ENCODE measurements around the gene LARGE1.
"Not testable (repeated sequence)": the region's sequence is repeated elsewhere in the genome, so short reads cannot be mapped to it uniquely, and the experiment has no call there.

LARGE1 gene

GRCh38 chr22:33476716-33477115 lies 443.6 kb downstream of the LARGE1 start:
- DNase-seq (ENCODE audit: low read depth in 3 of 3), result no peak

DNA sequence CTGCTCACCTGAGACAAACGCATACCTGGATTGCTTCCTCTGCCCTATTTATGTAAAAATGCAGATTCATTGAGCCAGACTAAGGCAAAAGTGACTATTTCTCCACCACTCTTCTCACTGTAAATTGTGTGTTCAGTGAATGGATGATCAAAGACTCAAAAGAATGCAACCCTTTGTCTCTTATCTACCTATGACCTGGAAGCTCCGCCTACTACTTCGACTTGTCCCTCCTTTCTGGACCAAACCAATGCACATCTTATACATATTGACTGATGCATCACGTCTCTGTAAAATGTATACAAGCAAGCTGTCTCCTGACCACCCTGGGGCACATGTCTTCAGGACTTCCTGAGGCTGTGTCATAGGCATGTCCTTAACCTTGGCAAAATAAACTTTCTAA lies 444.1 kb downstream of the LARGE1 start:
- DNase-seq (ENCODE audit: low read depth in 3 of 3), result no peak

DNA sequence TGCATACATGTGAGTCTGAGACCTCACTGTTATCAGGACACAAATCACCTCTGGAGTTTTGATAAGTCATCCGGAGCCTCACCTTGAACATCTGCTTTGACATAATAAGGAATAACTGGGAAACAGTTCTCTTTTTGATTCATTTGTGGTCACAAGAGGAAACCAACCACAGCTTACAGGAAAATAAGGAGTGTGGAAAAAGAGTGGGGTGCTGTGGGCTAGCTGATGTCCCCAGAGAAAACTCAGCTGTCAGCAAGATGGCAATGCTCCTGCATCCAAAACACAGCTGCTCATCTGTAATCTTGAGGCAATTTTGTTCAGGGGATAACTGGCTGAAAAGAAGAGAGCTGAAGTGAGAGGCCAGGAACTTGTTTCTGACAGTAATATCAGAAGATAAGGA lies 445.7 kb downstream of the LARGE1 start:
- no peak for DNase-seq (ENCODE audit: low read depth in 3 of 3)

DNA sequence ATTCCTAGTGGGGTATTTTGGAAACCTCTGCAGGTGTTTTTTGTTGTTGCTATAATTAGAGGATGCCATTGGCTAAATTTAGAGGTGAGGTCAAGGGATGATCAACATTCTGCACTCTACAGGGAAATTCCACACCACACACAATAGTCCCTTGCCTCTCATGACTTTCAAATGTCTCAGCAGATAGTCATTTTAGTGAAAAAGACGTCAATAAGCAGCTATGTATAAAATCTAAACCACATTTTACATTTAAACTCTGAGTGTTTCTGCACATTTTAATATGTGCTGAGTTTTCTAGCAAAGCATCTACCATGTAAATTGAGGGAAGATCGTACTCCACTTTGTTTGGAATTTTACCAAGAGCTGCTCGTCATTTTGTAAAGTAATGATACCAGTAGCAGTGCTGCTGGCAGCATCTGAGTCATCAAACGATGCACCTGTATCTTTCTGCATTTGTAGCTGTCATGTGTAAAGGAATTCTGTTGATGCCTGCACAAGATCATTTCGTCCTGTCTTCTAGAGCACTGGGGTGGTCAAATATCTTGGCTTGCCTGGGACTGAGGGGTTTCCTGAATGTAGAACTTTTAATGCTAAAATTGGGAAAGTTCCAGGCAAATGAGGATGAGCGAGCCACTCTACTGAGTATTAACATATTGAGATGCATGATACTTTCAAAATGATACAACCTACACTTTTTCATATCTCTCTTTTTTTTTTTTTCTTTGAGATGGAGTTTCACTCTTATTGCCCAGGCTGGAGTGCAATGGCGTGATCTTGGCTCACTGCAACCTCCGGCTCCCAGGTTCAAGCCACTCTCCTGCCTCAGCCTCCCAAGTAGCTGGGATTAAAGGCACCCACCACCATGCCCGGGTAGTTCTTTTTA lies 447.6 kb downstream of the LARGE1 start:
- no peak for DNase-seq (ENCODE audit: low read depth in 3 of 3)

DNA sequence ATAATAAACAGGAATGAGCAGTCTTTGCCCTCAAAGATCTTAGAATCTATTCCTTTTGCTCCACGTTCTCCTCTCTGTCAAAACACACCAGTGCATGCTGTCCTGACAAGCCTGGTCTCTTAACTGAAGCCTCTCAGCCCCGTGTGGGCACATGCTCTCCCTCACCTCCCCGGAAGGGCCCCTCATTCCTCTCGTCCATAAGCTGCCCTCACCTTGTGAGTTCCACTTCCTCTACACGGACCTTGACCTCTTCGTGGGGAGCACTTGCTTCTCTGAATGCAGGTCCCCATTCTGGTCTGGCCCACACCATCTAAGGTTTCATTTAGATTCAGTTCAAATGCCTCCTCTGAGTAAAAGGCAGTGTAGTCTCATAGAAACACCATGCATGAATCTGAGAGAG lies 449.8 kb downstream of the LARGE1 start:
- DNase-seq (ENCODE audit: low read depth in 3 of 3), result no peak

DNA sequence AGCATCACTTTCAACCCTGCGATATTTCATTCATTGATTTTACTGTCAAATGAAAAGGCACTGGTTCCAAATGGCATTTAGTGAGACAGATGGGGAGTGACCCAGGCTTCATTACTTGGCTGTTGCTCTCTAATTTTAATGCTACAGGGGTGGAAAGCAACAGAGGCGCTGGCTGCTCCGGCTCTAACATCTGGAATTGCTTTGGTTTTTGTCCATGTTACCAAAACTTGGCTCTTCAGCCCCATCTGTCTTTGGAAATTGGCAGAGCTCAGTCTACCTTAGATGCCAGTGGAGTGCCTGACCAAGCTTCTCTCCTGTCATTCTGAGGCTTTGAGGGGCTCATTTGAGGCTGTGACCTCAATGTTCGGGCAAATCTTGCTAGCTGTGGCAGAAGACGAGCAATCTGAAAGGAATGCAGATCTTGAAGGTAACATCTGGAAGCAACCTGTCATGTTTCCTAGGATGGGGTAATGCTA lies 452.6 kb downstream of the LARGE1 start:
- DNase-seq (ENCODE audit: low read depth in 3 of 3), result no peak

- no peak for DNase-seq (ENCODE audit: low read depth in 3 of 3)
Measured at GRCh38 chr22:33467080-33467479, 453.2 kb downstream of the LARGE1 start.

GRCh38 chr22:33465554-33465953 lies 454.7 kb downstream of the LARGE1 start:
- no peak for DNase-seq (ENCODE audit: low read depth in 3 of 3)

DNA sequence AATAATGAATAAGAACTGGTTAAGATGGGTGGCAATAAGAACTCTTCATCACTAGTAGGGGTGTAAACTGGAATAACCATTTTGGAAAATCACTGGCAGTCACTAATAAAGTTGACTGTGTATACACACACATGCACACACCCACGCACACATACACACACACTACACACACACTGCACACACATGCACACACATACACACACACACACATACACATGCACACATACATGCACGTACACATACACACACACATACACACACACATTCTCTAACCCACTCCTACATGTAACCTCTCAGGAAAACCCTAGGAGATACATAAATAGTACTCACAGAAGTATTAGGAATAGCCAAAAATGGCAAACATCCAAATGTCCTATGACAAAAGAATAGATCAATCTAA lies 455.6 kb downstream of the LARGE1 start:
- DNase-seq (ENCODE audit: low read depth in 3 of 3), result no peak

- no peak for DNase-seq (ENCODE audit: low read depth in 3 of 3)
Measured at GRCh38 chr22:33461698-33462434, 458.4 kb downstream of the LARGE1 start.

GRCh38 chr22:33461245-33461644 lies 459.0 kb downstream of the LARGE1 start:
- DNase-seq (ENCODE audit: low read depth in 3 of 3), result not testable (repeated sequence)

DNA sequence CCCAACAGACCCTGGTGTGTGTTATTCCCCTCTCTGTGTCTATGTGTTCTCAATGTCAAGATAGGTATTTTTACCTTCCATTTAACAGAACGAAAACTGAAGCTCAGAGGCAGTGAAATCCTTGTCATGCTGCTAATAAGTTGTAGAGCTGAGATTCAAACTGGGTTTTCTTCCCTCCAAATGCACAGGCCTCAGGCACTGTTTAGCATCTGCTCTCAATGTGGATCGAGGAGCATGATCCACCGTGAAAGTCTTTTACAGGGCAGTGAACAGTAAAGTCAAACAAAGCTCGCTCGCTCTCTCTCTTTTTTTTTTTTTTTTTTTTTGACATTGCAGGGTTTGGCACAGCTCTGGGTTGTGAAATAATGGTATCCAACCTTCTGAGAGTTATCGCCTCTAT lies 461.1 kb downstream of the LARGE1 start:
- no peak for DNase-seq (ENCODE audit: low read depth in 3 of 3)

GRCh38 chr22:33456511-33456910 lies 463.8 kb downstream of the LARGE1 start:
- DNase-seq (ENCODE audit: low read depth in 3 of 3), result no peak

DNA sequence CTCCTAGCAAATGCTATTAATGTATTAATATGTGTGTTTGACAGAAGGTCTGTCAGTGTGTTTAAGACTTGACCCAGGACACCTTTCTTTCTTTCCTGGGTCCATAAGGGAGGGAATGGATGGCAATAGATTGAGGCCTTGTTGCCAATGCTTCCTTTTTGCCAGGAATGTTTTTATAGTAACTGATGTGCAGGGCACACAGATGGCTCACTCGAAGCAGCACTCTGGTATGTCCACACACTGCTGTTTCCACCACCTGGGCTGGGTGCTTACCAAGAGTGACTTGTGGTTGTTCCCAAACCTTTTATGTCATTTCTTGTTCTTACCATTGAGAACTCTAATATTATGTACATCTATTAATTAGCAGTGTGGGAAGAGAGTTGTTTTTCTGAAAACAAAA lies 465.2 kb downstream of the LARGE1 start:
- no peak for DNase-seq (ENCODE audit: low read depth in 3 of 3)

GRCh38 chr22:33451866-33452469 lies 468.3 kb downstream of the LARGE1 start:
- no peak for DNase-seq (ENCODE audit: low read depth in 3 of 3)

DNA sequence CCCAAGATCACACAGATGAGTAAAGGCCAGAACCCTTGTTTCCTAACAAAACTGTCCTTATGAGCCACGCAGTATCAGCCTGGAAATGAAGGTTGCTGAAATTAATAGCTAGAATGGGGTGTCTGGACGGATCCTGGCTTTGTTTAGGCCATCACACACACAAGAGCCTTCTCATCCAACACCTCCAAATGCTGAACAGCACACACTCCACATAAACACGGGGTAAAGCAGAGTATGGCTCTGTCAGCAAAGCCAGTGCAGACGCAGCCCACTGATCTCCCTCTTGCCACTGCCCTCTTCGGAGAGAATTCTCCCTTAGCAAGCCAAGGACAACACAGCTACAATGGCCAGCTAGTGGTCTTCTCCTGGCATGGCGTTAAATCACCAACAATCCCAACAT lies 469.5 kb downstream of the LARGE1 start:
- DNase-seq (ENCODE audit: low read depth in 3 of 3), result no peak

DNA sequence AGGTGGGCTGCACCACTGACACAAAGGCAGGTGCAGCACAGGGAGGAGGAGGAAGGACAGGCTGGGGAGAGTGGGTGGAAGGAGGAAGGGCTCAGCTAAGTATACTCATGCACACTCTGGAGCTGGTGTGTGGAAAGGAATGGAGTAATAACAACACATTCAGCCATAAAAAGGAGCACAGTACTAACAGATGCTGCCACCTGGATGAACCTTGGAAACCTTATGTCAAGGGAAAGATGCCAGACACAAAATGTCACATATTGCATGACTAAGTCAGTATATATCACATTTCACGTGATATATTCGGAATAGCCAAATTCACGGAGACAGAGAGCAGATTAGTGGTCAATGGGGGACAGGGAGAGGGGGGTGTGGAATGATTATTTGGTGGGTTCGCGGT lies 472.5 kb downstream of the LARGE1 start:
- no peak for DNase-seq (ENCODE audit: low read depth in 3 of 3)

GRCh38 chr22:33443683-33444082 lies 476.6 kb downstream of the LARGE1 start:
- no peak for DNase-seq (ENCODE audit: low read depth in 3 of 3)

DNA sequence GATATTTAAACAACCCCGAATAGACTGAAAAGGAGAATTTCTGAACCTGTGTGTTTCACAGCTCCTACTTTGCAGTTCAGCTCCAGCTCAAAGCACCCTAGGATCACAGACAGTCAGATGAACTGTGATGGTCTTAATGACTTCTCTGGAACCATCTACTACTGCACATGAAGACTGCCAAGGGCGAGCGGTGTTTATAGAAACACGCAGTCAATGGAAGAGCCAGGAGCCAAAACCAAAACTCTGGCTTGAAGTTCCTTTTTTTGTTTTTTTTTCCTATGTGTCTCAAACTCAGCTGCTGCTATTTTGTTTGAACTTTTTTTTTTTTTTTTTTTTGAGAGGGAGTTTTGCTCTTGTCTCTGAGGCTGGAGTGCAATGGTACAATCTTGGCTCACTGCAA lies 479.5 kb downstream of the LARGE1 start:
- DNase-seq (ENCODE audit: low read depth in 3 of 3), result no peak

GRCh38 chr22:33438273-33438672 lies 482.0 kb downstream of the LARGE1 start:
- no peak for DNase-seq (ENCODE audit: low read depth in 3 of 3)

- no peak for DNase-seq (ENCODE audit: low read depth in 3 of 3)
Measured at GRCh38 chr22:33431300-33431699, 489.0 kb downstream of the LARGE1 start.

GRCh38 chr22:33429281-33429680 lies 491.0 kb downstream of the LARGE1 start:
- no peak for DNase-seq (ENCODE audit: low read depth in 3 of 3)

- no peak for DNase-seq (ENCODE audit: low read depth in 3 of 3)
Measured at GRCh38 chr22:33427461-33427860, 492.8 kb downstream of the LARGE1 start.
